ENCODE measurements around the gene IAH1. TPM values are rescaled to one million over a fixed set of nuclear protein-coding genes. Genes with fewer than 3 reads are reported as not detected.

IAH1 gene
- total and polyA plus RNA-seq, 2 of the 4 experiments (the other 2 are of a cell fraction), result 84.5 to 89.8 TPM

DNA sequence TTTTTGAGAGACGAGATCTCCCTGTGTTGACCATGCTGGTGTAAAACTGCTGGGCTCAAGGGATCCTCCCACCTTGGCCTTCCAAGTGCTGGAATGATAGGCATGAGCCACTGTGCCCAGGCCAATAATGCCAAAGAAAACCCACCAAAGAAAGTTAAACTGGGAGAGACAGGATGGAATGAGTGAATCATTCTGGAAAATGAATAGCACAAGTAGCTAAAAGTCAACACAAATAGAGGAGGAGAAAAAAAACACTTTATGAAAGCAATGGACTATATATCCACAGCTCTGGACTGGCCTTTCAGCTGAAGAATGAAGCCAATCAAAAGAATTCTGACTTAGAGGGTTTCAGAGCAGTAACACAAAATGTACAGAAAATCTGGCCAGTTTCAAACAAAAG, 23.9 kb downstream of the IAH1 start:
- Histone ChIP-seq H3K4me3 (ENCODE audit: insufficient read depth, low read depth, low read length) (no peak overlapping the region), H3K27ac (ENCODE audit: insufficient read depth, low read length) (no peak overlapping the region), H3K79me1 (ENCODE audit: low read depth in 1 of 2, low read length in 2 of 2) (peaks cover 3 to 27% of the 10 kb centered on the region in 2 experiments; a peak in 3 of 4 replicates), H2AK9ac (replicated peaks; ENCODE audit: low read depth, low read length, poor library complexity) (no peak overlapping the region), H4K8ac (ENCODE audit: low read depth in 2 of 2, low read length in 2 of 2) (no peak overlapping the region), H3K14ac (replicated peaks; ENCODE audit: low read depth, low read length) (no peak overlapping the region), H3K23ac (ENCODE audit: low read depth, low read length) (no peak overlapping the region), H3K4me2 (ENCODE audit: low read depth, low read length) (no peak overlapping the region), H3K56ac (ENCODE audit: extremely low read depth, insufficient read depth, low read length) (no peak overlapping the region), H3K18ac (ENCODE audit: low read depth, low read length) (no peak overlapping the region), H3K4ac (ENCODE audit: low read depth, low read length) (no peak overlapping the region), H3K27me3 (ENCODE audit: control insufficient read depth, insufficient read depth, low read length) (no peaks in the 10 kb centered on the region), H4K5ac (ENCODE audit: low read depth, low read length) (no peak overlapping the region), H4K20me1 (ENCODE audit: insufficient read depth, low read length) (no peaks in the 10 kb centered on the region; the same call in 1 of the 2 replicates), H2BK15ac (ENCODE audit: low read depth, low read length) (no peak overlapping the region), H2BK120ac (ENCODE audit: low read depth, low read length) (no peak overlapping the region), H2BK20ac (ENCODE audit: low read depth, low read length) (no peak overlapping the region), H3K36me3 (ENCODE audit: control insufficient read depth, insufficient read depth, low read length) (peaks cover 33% of the 10 kb centered on the region), H3K9me1 (ENCODE audit: insufficient read depth, low read length) (peaks cover 11% of the 10 kb centered on the region; the same call in 1 of the 2 replicates), H2AFZ (replicated peaks; ENCODE audit: low read length, poor library complexity) (no peak overlapping the region), H3K4me1 (ENCODE audit: control insufficient read depth, insufficient read depth, low read length) (peaks cover 4% of the 10 kb centered on the region), H3K9ac (ENCODE audit: low read depth, low read length) (no peak overlapping the region), H2BK5ac (ENCODE audit: low read depth, low read length, poor library complexity, severe bottlenecking) (no peak overlapping the region), H2AK5ac (ENCODE audit: low read depth, low read length) (no peak overlapping the region), H4K91ac (ENCODE audit: insufficient read depth, low read depth, low read length) (no peak overlapping the region), H3K9me3 (ENCODE audit: control insufficient read depth, insufficient read depth, low read length) (no peaks in the 10 kb centered on the region)
- no peak for DNase-seq
- peak; percentile 80 for ATAC-seq (ENCODE audit: low read depth)
- POLR2A ChIA-PET (ENCODE audit: unreplicated experiment), result no interaction called here
- intact Hi-C loops (cut with micrococcal nuclease), result no loop called here
- dilution Hi-C loops (cut with HindIII; ENCODE audit: low sequenced_read_pairs, unreplicated experiment), result no loop called here
- CTCF ChIA-PET, result no interaction called here
- 67% methylated on average over 1 of the region's 1 CpG; no CpG with 5 or more reads in 1 of the 2 experiments for WGBS, 2 experiments (ENCODE audit: extremely low coverage in 2 of 2, insufficient read length in 1 of 2)
- TF ChIP-seq MAFK (IDR thresholded peaks at IDR 0.05; ENCODE audit: low read depth, low read length), result no peak
- no peak for TF ChIP-seq FOS (IDR thresholded peaks at IDR 0.05; ENCODE audit: low read depth, low read length)
- TF ChIP-seq, protein P1, sequence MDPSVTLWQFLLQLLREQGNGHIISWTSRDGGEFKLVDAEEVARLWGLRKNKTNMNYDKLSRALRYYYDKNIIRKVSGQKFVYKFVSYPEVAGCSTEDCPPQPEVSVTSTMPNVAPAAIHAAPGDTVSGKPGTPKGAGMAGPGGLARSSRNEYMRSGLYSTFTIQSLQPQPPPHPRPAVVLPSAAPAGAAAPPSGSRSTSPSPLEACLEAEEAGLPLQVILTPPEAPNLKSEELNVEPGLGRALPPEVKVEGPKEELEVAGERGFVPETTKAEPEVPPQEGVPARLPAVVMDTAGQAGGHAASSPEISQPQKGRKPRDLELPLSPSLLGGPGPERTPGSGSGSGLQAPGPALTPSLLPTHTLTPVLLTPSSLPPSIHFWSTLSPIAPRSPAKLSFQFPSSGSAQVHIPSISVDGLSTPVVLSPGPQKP (IDR thresholded peaks at IDR 0.05; ENCODE audit: borderline replicate concordance, low read depth, low read length), result no peak
- no peak for TF ChIP-seq CEBPB (IDR thresholded peaks at IDR 0.05; ENCODE audit: low read depth, low read length)
- no peak for TF ChIP-seq BHLHE40 (IDR thresholded peaks at IDR 0.05; ENCODE audit: low read depth, low read length)
- TF ChIP-seq, protein P2, sequence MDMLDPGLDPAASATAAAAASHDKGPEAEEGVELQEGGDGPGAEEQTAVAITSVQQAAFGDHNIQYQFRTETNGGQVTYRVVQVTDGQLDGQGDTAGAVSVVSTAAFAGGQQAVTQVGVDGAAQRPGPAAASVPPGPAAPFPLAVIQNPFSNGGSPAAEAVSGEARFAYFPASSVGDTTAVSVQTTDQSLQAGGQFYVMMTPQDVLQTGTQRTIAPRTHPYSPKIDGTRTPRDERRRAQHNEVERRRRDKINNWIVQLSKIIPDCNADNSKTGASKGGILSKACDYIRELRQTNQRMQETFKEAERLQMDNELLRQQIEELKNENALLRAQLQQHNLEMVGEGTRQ (IDR thresholded peaks at IDR 0.05; ENCODE audit: low read depth, low read length), result no peak
- TF ChIP-seq RFX5 (IDR thresholded peaks at IDR 0.05; ENCODE audit: low read depth, low read length), result no peak
- no TSS peak for BruUV-seq (replicated peaks)
- in situ Hi-C loops (cut with MboI; ENCODE audit: low sequenced_read_pairs), result no loop called here

Data from IMR-90 (cell line).